Activated CD8-positive, alpha-beta memory T cell treated with anti-CD3 and anti-CD28 coated beads for 24 hours (primary cell): ENCODE measurements around the gene SLC34A3.

Experiments used
- DNase-seq: peaks from one replicate; pipeline ENCODE4 v3.0.0-alpha.2; 2020

Gene SLC34A3

GRCh38 chr9:137230705-137231371 is at the start of gene SLC34A3:
Gene SLC34A3, plus strand, starts transcription at chr9:137230901. Its CDS starts 802 bp downstream, at chr9:137231703.
- no peak for DNase-seq

GRCh38 chr9:137181680-137182079 is 49.0 kb upstream of the SLC34A3 start:
- no peak for DNase-seq

GRCh38 chr9:137182836-137183235 is 47.9 kb upstream of the SLC34A3 start:
- no peak for DNase-seq

GRCh38 chr9:137183980-137184595 is 46.6 kb upstream of the SLC34A3 start:
- DNase-seq = no peak

- no peak for DNase-seq
These were observed 45.6 kb upstream of the SLC34A3 start for GRCh38 chr9:137184881-137185660.

GRCh38 chr9:137185921-137186320 is 44.8 kb upstream of the SLC34A3 start:
- no peak for DNase-seq

- no peak for DNase-seq
These were observed 44.3 kb upstream of the SLC34A3 start for GRCh38 chr9:137186385-137186784.

- no peak for DNase-seq
These were observed 43.3 kb upstream of the SLC34A3 start for GRCh38 chr9:137187386-137187785.

- no peak for DNase-seq
These were observed 42.6 kb upstream of the SLC34A3 start for GRCh38 chr9:137188086-137188489.

GRCh38 chr9:137188490-137189296 is 42.0 kb upstream of the SLC34A3 start, which contains the start of the genes ANAPC2 and SSNA1:
Gene ANAPC2, minus strand, starts transcription at chr9:137188560. Its CDS starts 28 bp downstream, at chr9:137188532.
Gene SSNA1, plus strand, starts transcription at chr9:137188676. Its CDS starts 51 bp downstream, at chr9:137188727.
- DNase-seq = peak; percentile 98

- DNase-seq = no peak
These were observed 41.1 kb upstream of the SLC34A3 start for GRCh38 chr9:137189297-137190295.

GRCh38 chr9:137190315-137190856 is 40.3 kb upstream of the SLC34A3 start:
- no peak for DNase-seq

- DNase-seq = no peak
These were observed 39.5 kb upstream of the SLC34A3 start for GRCh38 chr9:137191245-137191644.

GRCh38 chr9:137191691-137192447 is 38.8 kb upstream of the SLC34A3 start:
- DNase-seq = no peak

GRCh38 chr9:137192448-137192780 is 38.3 kb upstream of the SLC34A3 start:
- no peak for DNase-seq

GRCh38 chr9:137192859-137193258 is 37.8 kb upstream of the SLC34A3 start:
- no peak for DNase-seq

- DNase-seq = no peak
These were observed 36.9 kb upstream of the SLC34A3 start for GRCh38 chr9:137193771-137194170.

- no peak for DNase-seq
These were observed 36.3 kb upstream of the SLC34A3 start for GRCh38 chr9:137194388-137194787.

- no peak for DNase-seq
These were observed 35.8 kb upstream of the SLC34A3 start for GRCh38 chr9:137194909-137195308.

GRCh38 chr9:137195525-137196220 is 35.0 kb upstream of the SLC34A3 start:
- no peak for DNase-seq
